ENCODE results near the gene GNA15.

GNA15 gene

DNA sequence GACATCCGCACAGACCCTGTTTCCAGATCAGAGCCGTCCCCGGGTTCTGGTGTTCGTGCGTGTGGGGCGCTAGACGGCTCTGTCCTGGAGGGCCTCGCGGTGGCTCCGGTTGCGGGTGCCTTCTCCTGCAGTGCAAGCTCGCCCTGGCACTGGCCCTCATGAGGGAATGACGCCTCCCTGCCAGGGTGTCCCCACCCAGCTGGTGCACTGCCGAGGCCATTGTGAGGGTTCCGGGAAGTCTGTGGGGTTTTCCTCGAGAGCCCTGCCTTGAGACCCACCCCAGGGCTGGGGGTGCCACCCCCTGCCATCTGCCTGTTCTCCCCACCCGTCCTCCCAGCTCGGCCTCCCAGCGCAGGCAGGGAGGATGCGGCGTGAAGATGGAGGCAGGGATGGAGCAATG, 19.2 kb upstream of the GNA15 start:
- Histone ChIP-seq H3K36me3 (ENCODE audit: control insufficient read depth, insufficient read depth, low read length) (0 out of 2 replicates have a peak, but pooled peaks cover 3% of the 10 kb centered on the region), H3K4me3 (ENCODE audit: low read depth, low read length) (no peak overlapping the region), H3K9me3 (ENCODE audit: control insufficient read depth, insufficient read depth, low read length) (no peaks in the 10 kb centered on the region), H3K4me1 (ENCODE audit: control insufficient read depth, insufficient read depth, low read length) (no peaks in the 10 kb centered on the region), H3K9ac (ENCODE audit: low read depth, low read length) (no peak overlapping the region), H3K27me3 (ENCODE audit: control insufficient read depth, insufficient read depth, low read length) (no peaks in the 10 kb centered on the region), H3K27ac (ENCODE audit: low read depth, low read length) (no peak overlapping the region)

DNA sequence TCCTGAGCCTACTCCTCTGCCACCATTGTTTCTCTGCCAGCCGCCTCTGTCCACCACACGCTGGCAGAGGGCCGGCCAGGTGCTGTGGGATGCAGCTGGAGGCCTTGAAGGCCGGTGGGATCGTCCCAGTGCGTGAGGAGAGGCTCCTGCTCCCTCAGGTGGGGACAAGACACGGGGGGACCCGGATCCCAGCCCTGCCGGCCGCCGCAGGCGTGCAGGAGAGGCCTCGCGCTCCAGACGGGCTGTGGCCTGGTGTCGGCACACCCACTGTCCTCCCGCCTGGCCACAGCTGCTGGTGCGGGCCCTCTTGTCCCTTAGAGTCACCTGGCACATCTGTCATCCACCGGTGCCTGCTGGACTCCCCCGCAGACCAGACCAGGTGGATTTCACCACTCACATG, 18.1 kb upstream of the GNA15 start:
- Histone ChIP-seq H3K4me1 (ENCODE audit: control insufficient read depth, insufficient read depth, low read length) (no peaks in the 10 kb centered on the region), H3K36me3 (ENCODE audit: control insufficient read depth, insufficient read depth, low read length) (0 out of 2 replicates have a peak, but pooled peaks cover 3% of the 10 kb centered on the region), H3K27me3 (ENCODE audit: control insufficient read depth, insufficient read depth, low read length) (no peaks in the 10 kb centered on the region), H3K4me3 (ENCODE audit: low read depth, low read length) (no peak overlapping the region), H3K27ac (ENCODE audit: low read depth, low read length) (no peak overlapping the region), H3K9me3 (ENCODE audit: control insufficient read depth, insufficient read depth, low read length) (no peaks in the 10 kb centered on the region), H3K9ac (ENCODE audit: low read depth, low read length) (no peak overlapping the region)

DNA sequence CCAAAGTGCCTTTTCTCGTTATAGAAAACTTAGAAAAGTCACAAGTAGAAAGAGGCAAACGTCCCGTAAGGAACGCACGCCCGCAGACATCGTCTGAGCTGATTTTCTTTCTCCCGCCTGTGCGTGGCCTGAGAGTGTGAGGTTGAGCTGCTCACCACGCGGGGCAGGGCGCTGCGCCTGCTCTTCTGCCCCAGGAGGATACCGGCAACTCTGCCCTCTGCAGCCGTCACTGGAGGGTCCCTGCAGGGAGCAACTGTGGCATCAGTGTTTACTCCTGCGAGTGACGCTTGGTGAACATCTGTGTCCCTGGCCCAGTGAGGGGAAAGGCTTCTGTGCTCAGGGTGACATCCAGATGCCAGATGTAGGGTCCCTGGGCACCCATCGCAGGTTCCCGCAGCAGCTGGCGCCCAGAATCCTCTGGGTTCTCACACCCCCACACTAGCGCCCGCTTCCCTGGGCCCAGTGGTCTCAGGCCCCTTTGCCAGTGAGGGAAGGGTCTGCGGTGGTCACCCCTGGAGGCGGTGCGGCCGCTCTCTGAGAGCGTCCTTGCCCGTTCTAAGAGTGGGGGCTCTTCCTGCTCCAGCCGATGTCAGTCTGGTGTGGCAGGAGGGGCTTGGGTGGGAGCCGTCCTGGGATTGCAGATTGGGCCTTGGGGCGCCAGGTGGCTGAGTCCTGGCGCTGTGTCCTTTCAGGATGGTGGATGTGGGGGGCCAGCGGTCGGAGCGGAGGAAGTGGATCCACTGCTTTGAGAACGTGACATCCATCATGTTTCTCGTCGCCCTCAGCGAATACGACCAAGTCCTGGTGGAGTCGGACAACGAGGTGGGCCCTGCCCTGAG, 17.4 kb upstream of the GNA15 start:
- H3K4me1 ChIP-seq (ENCODE audit: control insufficient read depth, insufficient read depth, low read length): no peaks in the 10 kb centered on the region

DNA sequence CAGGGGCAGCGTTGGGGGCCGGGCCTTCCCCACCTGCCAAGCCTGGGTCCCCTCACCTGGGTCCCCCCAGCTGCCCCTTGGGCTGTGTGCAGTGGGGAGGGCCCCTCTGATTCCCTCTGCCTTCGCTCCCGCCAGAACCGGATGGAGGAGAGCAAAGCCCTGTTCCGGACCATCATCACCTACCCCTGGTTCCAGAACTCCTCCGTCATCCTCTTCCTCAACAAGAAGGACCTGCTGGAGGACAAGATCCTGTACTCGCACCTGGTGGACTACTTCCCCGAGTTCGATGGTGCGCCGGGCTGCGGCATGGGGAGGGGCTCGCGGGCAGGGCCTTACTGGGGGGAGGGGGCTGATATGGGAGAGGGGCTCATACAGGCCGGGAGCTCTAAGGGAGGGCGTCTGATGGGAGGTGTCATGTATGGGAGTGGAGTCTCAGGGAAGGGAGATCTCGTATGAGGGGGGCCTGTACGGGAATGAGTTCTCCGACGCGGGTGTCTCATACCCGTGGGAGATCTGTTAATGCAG, 16.7 kb upstream of the GNA15 start:
- 0 out of 2 replicates have a peak, but pooled peaks cover 3% of the 10 kb centered on the region for H3K36me3 ChIP-seq (ENCODE audit: control insufficient read depth, insufficient read depth, low read length)
- H3K9ac ChIP-seq (ENCODE audit: low read depth, low read length): no peak overlapping the region
- no peaks in the 10 kb centered on the region for H3K4me1 ChIP-seq (ENCODE audit: control insufficient read depth, insufficient read depth, low read length)
- no peaks in the 10 kb centered on the region for H3K9me3 ChIP-seq (ENCODE audit: control insufficient read depth, insufficient read depth, low read length)
- no peaks in the 10 kb centered on the region for H3K27me3 ChIP-seq (ENCODE audit: control insufficient read depth, insufficient read depth, low read length)
- no peak overlapping the region for H3K27ac ChIP-seq (ENCODE audit: low read depth, low read length)
- no peak overlapping the region for H3K4me3 ChIP-seq (ENCODE audit: low read depth, low read length)

More for the DNA sequence above, 17.4 kb upstream of the GNA15 start:
- Histone ChIP-seq H3K27ac (ENCODE audit: low read depth, low read length) (no peak overlapping the region), H3K4me3 (ENCODE audit: low read depth, low read length) (no peak overlapping the region), H3K27me3 (ENCODE audit: control insufficient read depth, insufficient read depth, low read length) (no peaks in the 10 kb centered on the region), H3K9me3 (ENCODE audit: control insufficient read depth, insufficient read depth, low read length) (no peaks in the 10 kb centered on the region), H3K9ac (ENCODE audit: low read depth, low read length) (no peak overlapping the region), H3K36me3 (ENCODE audit: control insufficient read depth, insufficient read depth, low read length) (0 out of 2 replicates have a peak, but pooled peaks cover 3% of the 10 kb centered on the region)

DNA sequence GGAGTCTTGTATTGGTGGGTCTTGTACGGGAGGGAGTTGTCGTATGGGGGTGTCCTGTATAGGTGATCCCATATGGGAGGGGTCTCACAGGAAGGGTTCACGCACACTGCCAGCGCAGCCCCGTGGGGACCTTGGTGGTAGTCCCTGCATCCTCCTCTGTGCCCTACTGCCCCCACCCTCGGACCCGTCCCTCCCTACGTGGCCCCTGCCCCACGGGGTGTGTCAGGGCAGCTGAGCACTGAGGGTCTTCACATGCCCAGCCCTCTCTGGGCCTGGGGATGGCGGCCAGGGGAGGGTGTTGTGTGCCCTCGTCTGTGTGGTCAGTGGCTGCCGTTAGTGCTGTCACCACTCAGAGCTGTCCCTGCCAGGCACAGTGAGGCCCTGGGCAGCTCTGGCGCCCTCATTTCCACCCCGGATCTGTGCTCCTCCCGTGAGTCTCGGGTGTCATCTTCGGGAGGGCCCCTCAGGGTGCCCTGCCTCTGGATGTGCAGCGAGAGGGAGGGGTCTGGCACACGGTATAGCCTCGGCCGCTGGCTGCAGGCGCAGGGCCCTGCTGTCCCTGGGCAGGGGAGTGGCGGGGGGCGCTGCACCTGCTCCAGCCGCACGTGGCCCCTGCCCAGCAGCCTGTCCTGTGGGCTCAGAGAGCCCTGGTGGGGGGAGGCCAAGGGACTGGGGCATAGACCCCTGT, 16.0 kb upstream of the GNA15 start:
- Histone ChIP-seq H3K4me3 (ENCODE audit: low read depth, low read length) (no peak overlapping the region), H3K4me1 (ENCODE audit: control insufficient read depth, insufficient read depth, low read length) (no peaks in the 10 kb centered on the region), H3K27ac (ENCODE audit: low read depth, low read length) (no peak overlapping the region), H3K9ac (ENCODE audit: low read depth, low read length) (no peak overlapping the region), H3K27me3 (ENCODE audit: control insufficient read depth, insufficient read depth, low read length) (no peaks in the 10 kb centered on the region), H3K36me3 (ENCODE audit: control insufficient read depth, insufficient read depth, low read length) (0 out of 2 replicates have a peak, but pooled peaks cover 3% of the 10 kb centered on the region), H3K9me3 (ENCODE audit: control insufficient read depth, insufficient read depth, low read length) (no peaks in the 10 kb centered on the region)

DNA sequence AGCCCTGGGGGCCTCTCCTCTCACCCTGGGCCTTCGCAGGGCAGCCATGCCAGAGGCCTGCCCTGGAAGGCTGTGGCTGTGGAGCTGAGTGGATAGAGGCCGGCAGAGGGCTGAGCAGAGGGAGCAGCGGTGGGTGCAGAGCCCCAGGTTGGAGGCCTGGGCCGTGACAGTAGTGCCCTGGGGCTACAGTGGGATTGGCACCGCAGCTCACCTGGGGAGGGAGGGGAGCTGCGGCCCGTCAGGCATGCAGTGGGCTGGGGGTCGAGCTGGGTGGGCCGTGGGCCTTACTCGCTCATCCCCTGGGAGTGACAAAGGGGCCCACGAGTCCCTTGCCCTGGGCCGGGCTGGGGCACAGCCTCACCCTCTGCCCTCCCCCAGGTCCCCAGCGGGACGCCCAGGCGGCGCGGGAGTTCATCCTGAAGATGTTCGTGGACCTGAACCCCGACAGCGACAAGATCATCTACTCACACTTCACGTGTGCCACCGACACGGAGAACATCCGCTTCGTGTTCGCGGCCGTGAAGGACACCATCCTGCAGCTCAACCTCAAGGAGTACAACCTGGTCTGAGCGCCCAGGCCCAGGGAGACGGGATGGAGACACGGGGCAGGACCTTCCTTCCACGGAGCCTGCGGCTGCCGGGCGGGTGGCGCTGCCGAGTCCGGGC, 15.1 kb upstream of the GNA15 start:
- no peak overlapping the region for H3K27ac ChIP-seq (ENCODE audit: low read depth, low read length)
- H3K4me1 ChIP-seq (ENCODE audit: control insufficient read depth, insufficient read depth, low read length): no peaks in the 10 kb centered on the region
- H3K9ac ChIP-seq (ENCODE audit: low read depth, low read length): no peak overlapping the region
- no peaks in the 10 kb centered on the region for H3K27me3 ChIP-seq (ENCODE audit: control insufficient read depth, insufficient read depth, low read length)
- no peak overlapping the region for H3K4me3 ChIP-seq (ENCODE audit: low read depth, low read length)
- no peaks in the 10 kb centered on the region for H3K9me3 ChIP-seq (ENCODE audit: control insufficient read depth, insufficient read depth, low read length)
- H3K36me3 ChIP-seq (ENCODE audit: control insufficient read depth, insufficient read depth, low read length): 0 out of 2 replicates have a peak, but pooled peaks cover 3% of the 10 kb centered on the region

DNA sequence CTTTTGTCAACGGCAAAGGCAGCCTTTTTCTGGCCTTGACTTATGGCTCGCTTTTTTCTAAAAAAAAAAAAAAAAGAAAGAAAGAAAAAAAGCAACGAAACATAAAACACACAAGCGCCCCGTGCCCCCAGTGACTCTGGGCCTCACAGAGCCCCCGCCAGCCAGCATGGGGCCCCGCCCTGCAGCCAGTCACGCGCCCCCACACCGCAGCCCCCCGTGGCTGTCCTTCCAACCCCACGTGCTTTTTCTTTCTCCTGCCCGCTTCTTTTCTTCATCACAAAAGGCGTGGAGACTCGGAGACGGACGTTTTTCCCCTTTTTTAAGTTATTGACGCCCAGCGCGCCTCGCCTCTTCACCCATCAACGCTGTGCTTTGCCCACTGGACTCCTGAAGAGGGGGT, 14.4 kb upstream of the GNA15 start:
- H3K4me1 ChIP-seq (ENCODE audit: control insufficient read depth, insufficient read depth, low read length): no peaks in the 10 kb centered on the region
- H3K4me3 ChIP-seq (ENCODE audit: low read depth, low read length): no peak overlapping the region
- 0 out of 2 replicates have a peak, but pooled peaks cover 3% of the 10 kb centered on the region for H3K36me3 ChIP-seq (ENCODE audit: control insufficient read depth, insufficient read depth, low read length)
- H3K27ac ChIP-seq (ENCODE audit: low read depth, low read length): no peak overlapping the region
- H3K9ac ChIP-seq (ENCODE audit: low read depth, low read length): no peak overlapping the region
- H3K9me3 ChIP-seq (ENCODE audit: control insufficient read depth, insufficient read depth, low read length): no peaks in the 10 kb centered on the region
- H3K27me3 ChIP-seq (ENCODE audit: control insufficient read depth, insufficient read depth, low read length): no peaks in the 10 kb centered on the region

DNA sequence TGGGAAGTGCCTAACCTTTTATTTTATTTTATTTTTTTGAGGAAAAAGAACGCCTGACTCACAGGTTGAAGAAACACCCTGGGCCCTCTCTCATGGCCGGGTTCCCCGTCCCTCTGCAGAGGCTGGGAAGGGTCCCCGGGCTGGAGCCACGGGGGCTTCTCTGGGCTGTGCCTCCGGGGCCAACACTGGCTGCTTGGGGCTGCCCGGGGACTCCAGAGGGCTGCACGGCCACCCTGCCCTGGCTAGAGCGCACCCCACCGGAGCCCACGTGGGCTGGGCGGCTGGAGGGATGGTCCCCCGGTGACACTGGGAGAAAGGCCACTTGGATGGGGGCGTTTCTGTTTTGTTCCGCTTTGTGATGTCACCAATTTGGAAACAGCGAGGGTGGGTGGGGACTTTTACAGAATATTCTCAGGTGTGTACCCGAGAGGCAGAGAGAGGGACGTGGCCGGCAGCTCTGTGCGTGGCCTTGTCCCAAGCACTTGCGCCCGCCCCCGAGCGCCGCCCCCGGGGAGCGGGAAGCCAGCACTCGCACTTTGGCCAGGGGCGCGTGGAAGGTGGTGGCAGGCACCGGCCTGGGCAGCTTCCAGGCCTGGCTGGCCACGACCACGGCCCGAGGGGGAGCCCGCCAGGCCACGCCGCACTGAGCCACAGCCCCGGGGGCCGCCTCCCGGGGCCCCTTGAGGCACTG, 13.9 kb upstream of the GNA15 start:
- Histone ChIP-seq H3K27me3 (ENCODE audit: control insufficient read depth, insufficient read depth, low read length) (no peaks in the 10 kb centered on the region), H3K36me3 (ENCODE audit: control insufficient read depth, insufficient read depth, low read length) (0 out of 2 replicates have a peak, but pooled peaks cover 3% of the 10 kb centered on the region), H3K27ac (ENCODE audit: low read depth, low read length) (no peak overlapping the region), H3K9ac (ENCODE audit: low read depth, low read length) (no peak overlapping the region), H3K4me1 (ENCODE audit: control insufficient read depth, insufficient read depth, low read length) (no peaks in the 10 kb centered on the region), H3K4me3 (ENCODE audit: low read depth, low read length) (no peak overlapping the region), H3K9me3 (ENCODE audit: control insufficient read depth, insufficient read depth, low read length) (no peaks in the 10 kb centered on the region)

DNA sequence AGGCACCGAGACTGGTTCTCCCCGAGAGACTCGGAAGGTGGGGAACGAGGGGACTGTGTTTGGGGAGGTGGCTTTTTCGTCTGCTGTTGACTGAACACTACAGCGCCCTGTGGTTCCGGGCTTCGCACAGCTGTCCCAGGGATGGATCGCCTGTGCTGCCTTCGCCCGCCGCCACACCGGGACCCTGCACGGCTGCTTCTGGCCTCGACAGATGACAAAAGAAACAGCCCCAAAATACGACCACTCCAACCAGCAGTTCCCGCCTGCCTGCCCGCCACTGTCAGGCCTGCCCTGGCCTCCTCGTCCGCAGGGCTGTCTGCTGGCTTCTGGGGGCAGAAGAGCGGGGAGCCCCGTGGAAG, 13.3 kb upstream of the GNA15 start:
- Histone ChIP-seq H3K4me3 (ENCODE audit: low read depth, low read length) (no peak overlapping the region), H3K36me3 (ENCODE audit: control insufficient read depth, insufficient read depth, low read length) (0 out of 2 replicates have a peak, but pooled peaks cover 3% of the 10 kb centered on the region), H3K27me3 (ENCODE audit: control insufficient read depth, insufficient read depth, low read length) (no peaks in the 10 kb centered on the region), H3K9ac (ENCODE audit: low read depth, low read length) (no peak overlapping the region), H3K9me3 (ENCODE audit: control insufficient read depth, insufficient read depth, low read length) (no peaks in the 10 kb centered on the region), H3K4me1 (ENCODE audit: control insufficient read depth, insufficient read depth, low read length) (no peaks in the 10 kb centered on the region), H3K27ac (ENCODE audit: low read depth, low read length) (no peak overlapping the region)

DNA sequence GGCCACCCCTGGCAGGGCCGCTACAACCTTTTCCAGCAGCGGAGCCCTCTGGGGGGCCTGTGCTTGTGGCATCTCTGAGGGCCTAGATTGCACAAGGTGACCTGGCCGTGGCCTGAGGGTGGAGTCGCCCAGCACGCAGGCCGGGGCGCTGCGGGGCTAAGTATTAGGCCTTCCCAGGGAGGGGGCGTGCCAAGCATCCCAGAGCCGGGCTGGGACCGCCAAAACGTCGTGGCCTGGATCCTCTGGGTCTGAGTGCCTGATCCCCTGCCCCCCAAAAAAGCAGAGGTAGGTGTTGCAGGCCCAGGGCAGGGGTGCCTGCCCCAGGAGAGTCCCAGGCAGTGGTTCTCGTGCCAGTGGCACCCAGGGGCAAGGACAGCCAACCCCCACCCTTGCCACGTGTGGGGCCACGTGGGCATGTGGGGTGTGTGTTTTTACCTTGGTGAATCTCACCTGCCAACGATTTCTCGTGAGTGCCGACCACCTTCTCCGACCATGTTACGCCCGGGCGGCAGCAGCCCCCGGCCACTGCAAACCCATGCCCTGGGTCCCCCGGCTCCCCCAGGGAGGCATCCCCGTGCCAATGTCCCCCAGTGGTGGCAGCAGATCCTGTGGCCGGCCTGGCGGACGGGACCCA, 12.6 kb upstream of the GNA15 start:
- no peaks in the 10 kb centered on the region for H3K4me1 ChIP-seq (ENCODE audit: control insufficient read depth, insufficient read depth, low read length)
- H3K9me3 ChIP-seq (ENCODE audit: control insufficient read depth, insufficient read depth, low read length): no peaks in the 10 kb centered on the region
- no peak overlapping the region for H3K9ac ChIP-seq (ENCODE audit: low read depth, low read length)
- H3K36me3 ChIP-seq (ENCODE audit: control insufficient read depth, insufficient read depth, low read length): 0 out of 2 replicates have a peak, but pooled peaks cover 3% of the 10 kb centered on the region
- H3K4me3 ChIP-seq (ENCODE audit: low read depth, low read length): no peak overlapping the region
- no peak overlapping the region for H3K27ac ChIP-seq (ENCODE audit: low read depth, low read length)
- no peaks in the 10 kb centered on the region for H3K27me3 ChIP-seq (ENCODE audit: control insufficient read depth, insufficient read depth, low read length)
